Fibroblast of lung (primary cell): ENCODE data around the gene HYCC1. TPM values are rescaled to one million over a fixed set of nuclear protein-coding genes. Genes with fewer than 3 reads are reported as not detected.
"Not testable (repeated sequence)": the region's sequence is repeated elsewhere in the genome, so short reads cannot be mapped to it uniquely, and the experiment has no call there.

ENCODE experiments used
- DNase-seq, 2 donors: peaks; one replicate each; pipeline versions ENCODE4 v3.0.0 to v3.0.0-alpha.2; 2010; ENCODE audit warnings: low read depth in 2 of 2
- H2AFZ ChIP-seq: 2 replicates; pipeline ENCODE4 v1.5.1; 2012; ENCODE audit warnings: low read length, control low read depth, inconsistent platforms
- H3K27ac ChIP-seq: 2 replicates; pipeline ENCODE4 v1.5.1; 2011; ENCODE audit warnings: low read length, control low read depth; ENCODE audit not compliant: insufficient read depth
- H3K27me3 ChIP-seq: 2 replicates; pipeline ENCODE4 v1.5.1; 2011; ENCODE audit warnings: mild to moderate bottlenecking, low read length; ENCODE audit not compliant: control insufficient read depth, insufficient read depth
- H3K36me3 ChIP-seq: 2 replicates; pipeline ENCODE4 v1.5.1; 2011; ENCODE audit warnings: low read length; ENCODE audit not compliant: control insufficient read depth, insufficient read depth
- H3K4me1 ChIP-seq: 2 replicates; pipeline ENCODE4 v1.5.1; 2011; ENCODE audit warnings: low read length; ENCODE audit not compliant: control insufficient read depth, insufficient read depth; ENCODE audit errors: extremely low read depth
- H3K4me2 ChIP-seq: 2 replicates; pipeline ENCODE4 v1.5.1; 2011; ENCODE audit warnings: low read length, control low read depth; ENCODE audit not compliant: insufficient read depth; ENCODE audit errors: extremely low read depth
- H3K4me3 ChIP-seq, 4 experiments: fragments of 200-600 bp in 1 of 4; sonication (generic) in 1 of 4; replicated peaks in 1 of 4; 2 replicates each; pipeline ENCODE4 v1.5.1; 2011 to 2016; ENCODE audit warnings: low read length in 4 of 4, low read depth in 3 of 4, mild to moderate bottlenecking in 3 of 4, control low read depth in 2 of 4, inconsistent platforms in 1 of 4, mixed read lengths in 1 of 4; ENCODE audit not compliant: insufficient read depth in 1 of 4; ENCODE audit errors: control extremely low read depth in 1 of 4
- H3K79me2 ChIP-seq: 2 replicates; pipeline ENCODE4 v1.5.1; 2012; ENCODE audit warnings: mild to moderate bottlenecking, low read length, inconsistent platforms; ENCODE audit not compliant: control insufficient read depth, insufficient read depth
- H3K9ac ChIP-seq: 2 replicates; pipeline ENCODE4 v1.5.1; 2011; ENCODE audit warnings: mild to moderate bottlenecking, low read length, control low read depth; ENCODE audit not compliant: insufficient read depth
- H3K9me3 ChIP-seq: 2 replicates; pipeline ENCODE4 v1.5.1; 2012; ENCODE audit warnings: low read depth, low read length; ENCODE audit not compliant: control insufficient read depth, insufficient read depth
- H4K20me1 ChIP-seq: 2 replicates; pipeline ENCODE4 v1.5.1; 2011; ENCODE audit warnings: low read length; ENCODE audit not compliant: control insufficient read depth, insufficient read depth; ENCODE audit errors: extremely low read depth
- CTCF ChIP-seq, 2 donors: IDR thresholded peaks in 1 of 2; conservative IDR thresholded peaks in 1 of 2; 1 replicate in 1 of 2; 2 replicates in 1 of 2; pipeline ENCODE4 v1.5.1; 2011 to 2012; ENCODE audit warnings: low read length in 2 of 2, control low read depth in 1 of 2, inconsistent platforms in 1 of 2, low read depth in 1 of 2, mild to moderate bottlenecking in 1 of 2
- EZH2 ChIP-seq: IDR thresholded peaks from 2 replicates; pipeline ENCODE4 v1.5.1; 2012; ENCODE audit warnings: low read length, control low read depth, mild to moderate bottlenecking; ENCODE audit errors: missing control alignments
- polyA plus RNA-seq, 2 donors: library from polyadenylated mRNA; depleted of rRNA in 1 of 2; stranded (reverse) in 1 of 2; unstranded in 1 of 2; fragments of >200 nt; gene quantifications; 2 replicates each; pipeline ENCODE4 v1.2.1, GENCODE V29; 2011 to 2012; ENCODE audit warnings: missing spikeins in 1 of 2
- total RNA-seq: library from RNA; depleted of rRNA; stranded (reverse); fragments of >200 nt; gene quantifications from 2 replicates; pipeline ENCODE4 v1.2.1, GENCODE V29; 2014

The HYCC1 gene
- total and polyA plus RNA-seq, 2 donors (not counting 1 experiment from before 2014, with no cell fraction given) = 197 to 211 TPM

- Histone ChIP-seq H3K4me1 (no peaks in the 10 kb centered on the region), H4K20me1 (no peaks in the 10 kb centered on the region), H3K27me3 (no peaks in the 10 kb centered on the region), H3K79me2 (peaks cover 20% of the 10 kb centered on the region), H3K9ac (no peak overlapping the region), H3K9me3 (no peaks in the 10 kb centered on the region), H3K36me3 (no peaks in the 10 kb centered on the region), H3K27ac (peak overlapping the region; percentile 87), H2AFZ (no peak overlapping the region), H3K4me3 (no peak overlapping the region), H3K4me2 (no peak overlapping the region)
- TF ChIP-seq EZH2 (no peak), CTCF (conservative IDR thresholded peaks at IDR 0.05 in 1 of 2, IDR thresholded peaks at IDR 0.05 in 1 of 2; ENCODE audit: low read depth in 1 of 2, low read length in 2 of 2) (no peak)
- DNase-seq = peak in 1 of 2 donors; percentile 32
Measured at GRCh38 chr7:22979861-22980260, 34.1 kb downstream of the HYCC1 start.

- Histone ChIP-seq H3K9me3 (no peaks in the 10 kb centered on the region), H3K27ac (no peak overlapping the region), H2AFZ (no peak overlapping the region), H3K4me1 (no peaks in the 10 kb centered on the region), H3K36me3 (no peaks in the 10 kb centered on the region), H3K27me3 (no peaks in the 10 kb centered on the region), H3K4me2 (peak overlapping the region; percentile 5), H3K79me2 (peaks cover 16% of the 10 kb centered on the region), H3K9ac (no peak overlapping the region), H3K4me3 (no peak overlapping the region), H4K20me1 (no peaks in the 10 kb centered on the region)
- DNase-seq = no peak
- TF ChIP-seq CTCF (conservative IDR thresholded peaks at IDR 0.05 in 1 of 2, IDR thresholded peaks at IDR 0.05 in 1 of 2; ENCODE audit: low read depth in 1 of 2, low read length in 2 of 2) = no peak
- TF ChIP-seq EZH2 = no peak
Measured at GRCh38 chr7:22979251-22979650, 34.7 kb downstream of the HYCC1 start.

- H4K20me1 ChIP-seq, H3K9ac ChIP-seq, H3K27ac ChIP-seq, H3K4me1 ChIP-seq, H3K4me3 ChIP-seq, H3K36me3 ChIP-seq, H3K79me2 ChIP-seq, H3K27me3 ChIP-seq, H3K4me2 ChIP-seq, H3K9me3 ChIP-seq, H2AFZ ChIP-seq: not testable (repeated sequence)
- DNase-seq = peak in 1 of 2 donors; percentile 33
Measured at GRCh38 chr7:22974636-22975035, 39.3 kb downstream of the HYCC1 start.
